Endothelial cell (in vitro differentiated cells): ENCODE results near the gene MSL3. TPM values are rescaled to one million over a fixed set of nuclear protein-coding genes. Genes with fewer than 3 reads are reported as not detected.

ENCODE experiments used
- DNase-seq: peaks from one replicate; pipeline ENCODE4 v3.0.0; 2021; ENCODE audit warnings: low spot score
- H3K27ac Mint-ChIP-seq: one replicate; pipeline ENCODE4 v1.8.0; 2021; ENCODE audit warnings: mixed read lengths, inconsistent platforms; ENCODE audit not compliant: unreplicated experiment
- H3K27me3 Mint-ChIP-seq: one replicate; pipeline ENCODE4 v1.8.0; 2021; ENCODE audit warnings: mild to moderate bottlenecking, moderate library complexity, mixed read lengths, inconsistent platforms; ENCODE audit not compliant: unreplicated experiment
- H3K36me3 Mint-ChIP-seq: one replicate; pipeline ENCODE4 v1.8.0; 2021; ENCODE audit warnings: mild to moderate bottlenecking, low read depth, mixed read lengths, inconsistent platforms; ENCODE audit not compliant: unreplicated experiment
- H3K4me1 Mint-ChIP-seq: one replicate; pipeline ENCODE4 v1.8.0; 2021; ENCODE audit warnings: mild to moderate bottlenecking, mixed read lengths, inconsistent platforms; ENCODE audit not compliant: unreplicated experiment
- H3K4me3 Mint-ChIP-seq: one replicate; pipeline ENCODE4 v1.8.0; 2021; ENCODE audit warnings: mild to moderate bottlenecking, mixed read lengths, inconsistent platforms; ENCODE audit not compliant: unreplicated experiment
- H3K9me3 Mint-ChIP-seq: one replicate; pipeline ENCODE4 v1.8.0; 2021; ENCODE audit warnings: mixed read lengths, inconsistent platforms; ENCODE audit not compliant: unreplicated experiment
- CTCF ChIP-seq: fragments of 200-600 bp; sonication (generic); IDR thresholded peaks from one replicate; pipeline ENCODE4 v1.5.0; 2021; ENCODE audit warnings: antibody characterized with exemption; ENCODE audit not compliant: unreplicated experiment
- total RNA-seq: library from RNA; stranded (reverse); fragmentation: NEBNext Ultra II Directional; extraction: Animal tissue kit (Norgen Biotek cat#: 25700); gene quantifications from one replicate; pipeline ENCODE4 v1.2.1, GENCODE V29; 2021; ENCODE audit not compliant: unreplicated experiment

The MSL3 gene
- total RNA-seq, 1 donor from 2014 or later = 55.0 TPM

GRCh38 chrX:11728556-11728955, 29.5 kb upstream of the MSL3 start:
- TF ChIP-seq CTCF = no peak
- Mint-ChIP-seq H3K4me3 (no peak overlapping the region), H3K27ac (no peak overlapping the region), H3K9me3 (no peaks in the 10 kb centered on the region), H3K36me3 (no peaks in the 10 kb centered on the region), H3K4me1 (no peaks in the 10 kb centered on the region), H3K27me3 (no peaks in the 10 kb centered on the region)
- no peak for DNase-seq

- H3K4me3 Mint-ChIP-seq = no peak overlapping the region
- H3K36me3 Mint-ChIP-seq = no peaks in the 10 kb centered on the region
- H3K9me3 Mint-ChIP-seq = no peaks in the 10 kb centered on the region
- no peak overlapping the region for H3K27ac Mint-ChIP-seq
- no peaks in the 10 kb centered on the region for H3K27me3 Mint-ChIP-seq
- no peak for TF ChIP-seq CTCF
- no peaks in the 10 kb centered on the region for H3K4me1 Mint-ChIP-seq
- DNase-seq = no peak
These were observed 24.4 kb upstream of the MSL3 start for GRCh38 chrX:11733614-11734013.

- H3K4me3 Mint-ChIP-seq = no peak overlapping the region
- H3K27ac Mint-ChIP-seq = no peak overlapping the region
- H3K27me3 Mint-ChIP-seq = no peaks in the 10 kb centered on the region
- no peaks in the 10 kb centered on the region for H3K36me3 Mint-ChIP-seq
- no peak for TF ChIP-seq CTCF
- peaks cover 5% of the 10 kb centered on the region for H3K4me1 Mint-ChIP-seq
- DNase-seq = no peak
- no peaks in the 10 kb centered on the region for H3K9me3 Mint-ChIP-seq
These were observed 18.3 kb upstream of the MSL3 start for GRCh38 chrX:11739776-11740175.

- Mint-ChIP-seq H3K4me1 (peaks cover 5% of the 10 kb centered on the region), H3K4me3 (no peak overlapping the region), H3K27me3 (no peaks in the 10 kb centered on the region), H3K27ac (no peak overlapping the region), H3K36me3 (no peaks in the 10 kb centered on the region), H3K9me3 (no peaks in the 10 kb centered on the region)
- TF ChIP-seq CTCF = no peak
- DNase-seq = no peak
These were observed 17.2 kb upstream of the MSL3 start for GRCh38 chrX:11740794-11741193.

GRCh38 chrX:11741574-11741973, 16.5 kb upstream of the MSL3 start:
- TF ChIP-seq CTCF = no peak
- H3K4me3 Mint-ChIP-seq = no peak overlapping the region
- H3K27ac Mint-ChIP-seq = no peak overlapping the region
- DNase-seq = no peak
- H3K9me3 Mint-ChIP-seq = no peaks in the 10 kb centered on the region
- peaks cover 5% of the 10 kb centered on the region for H3K4me1 Mint-ChIP-seq
- H3K27me3 Mint-ChIP-seq = no peaks in the 10 kb centered on the region
- no peaks in the 10 kb centered on the region for H3K36me3 Mint-ChIP-seq
